ENCODE results near the gene PSME4.
"Not testable (repeated sequence)": the region's sequence is repeated elsewhere in the genome, so short reads cannot be mapped to it uniquely, and the experiment has no call there.

Gene PSME4

GRCh38 chr2:53827398-53828175 lies 143.2 kb downstream of the PSME4 start:
- no peak for DNase-seq

GRCh38 chr2:53826587-53827397 lies 144.0 kb downstream of the PSME4 start:
- DNase-seq, result no peak

GRCh38 chr2:53826030-53826410 lies 144.8 kb downstream of the PSME4 start:
- no peak for DNase-seq

GRCh38 chr2:53823639-53824038 lies 147.2 kb downstream of the PSME4 start:
- not testable (repeated sequence) for DNase-seq

GRCh38 chr2:53821810-53822209 lies 149.0 kb downstream of the PSME4 start:
- DNase-seq, result no peak

- DNase-seq, result no peak
Observed at GRCh38 chr2:53820711-53821110, 150.1 kb downstream of the PSME4 start.

GRCh38 chr2:53820048-53820447 lies 150.7 kb downstream of the PSME4 start:
- no peak for DNase-seq

- no peak for DNase-seq
Observed at GRCh38 chr2:53819634-53820033, 151.2 kb downstream of the PSME4 start.

- no peak for DNase-seq
Observed at GRCh38 chr2:53818854-53819435, 151.8 kb downstream of the PSME4 start.

Measured in NCI-H748 treated with DMSO at 0.1 percent for 48 hours (cell line).